COR-L47 (cell line): Measurements from ENCODE around the gene TBC1D22A.
"Not testable (repeated sequence)": the region's sequence is repeated elsewhere in the genome, so short reads cannot be mapped to it uniquely, and the experiment has no call there.

Experiments
- DNase-seq: peaks from one replicate; lab custom pipeline; 2025; lab: John Stamatoyannopoulos, UW

Gene TBC1D22A

DNA sequence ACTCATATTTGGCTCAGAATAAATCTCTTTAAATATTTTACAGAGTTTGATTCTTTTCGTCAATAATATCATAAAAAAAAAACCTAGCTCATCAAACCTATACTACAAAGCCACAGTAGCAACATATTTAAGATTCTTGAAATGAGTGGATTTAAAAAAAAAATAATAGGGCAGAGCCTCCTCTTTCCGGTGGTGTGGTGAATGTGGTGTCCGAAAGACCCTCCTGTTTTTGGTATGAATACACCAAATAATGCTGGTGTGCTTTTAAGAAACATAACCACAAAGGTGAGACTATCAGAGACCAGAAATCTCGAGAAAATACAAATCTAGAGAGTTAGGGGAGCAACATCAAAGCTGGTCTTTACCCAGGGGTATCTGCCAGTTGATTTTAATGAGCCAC is 342.6 kb downstream of the TBC1D22A start:
- no peak for DNase-seq

DNA sequence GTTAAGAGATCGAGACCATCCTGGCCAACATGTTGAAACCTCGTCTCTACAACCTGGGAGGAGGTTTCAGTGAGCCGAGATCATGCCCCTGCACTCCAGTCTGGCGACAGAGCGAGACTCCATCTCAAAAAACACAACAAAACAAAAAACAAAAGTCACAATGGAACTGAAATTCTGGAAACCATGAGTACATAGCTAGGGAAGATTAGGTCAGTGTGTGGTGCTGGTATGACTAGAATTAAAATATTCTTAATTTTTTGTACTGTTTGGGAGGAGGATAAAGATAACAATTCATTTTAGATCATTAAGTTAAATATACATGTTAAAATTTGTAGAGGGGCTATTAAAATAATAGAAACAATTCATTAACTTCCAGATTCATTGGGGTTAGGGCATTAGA is 344.4 kb downstream of the TBC1D22A start:
- DNase-seq = no peak

DNA sequence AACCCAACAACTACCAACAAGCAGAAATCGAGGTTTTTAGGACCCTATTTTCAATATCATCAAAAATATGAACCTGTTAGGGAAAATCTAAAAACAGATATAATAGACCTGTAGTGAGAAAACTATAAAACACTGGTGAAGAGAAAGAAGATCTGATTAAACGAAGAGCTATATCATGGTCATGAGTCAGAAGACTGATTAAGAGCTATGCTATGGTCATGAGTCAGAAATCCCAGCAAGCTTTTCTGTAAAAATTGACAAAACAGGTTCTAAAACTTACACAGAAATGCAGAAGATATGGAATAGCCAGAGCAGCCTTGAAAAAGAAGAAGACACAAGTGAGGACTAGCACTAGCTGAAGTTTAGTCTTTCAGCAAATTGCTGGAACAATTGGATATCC is 345.0 kb downstream of the TBC1D22A start:
- no peak for DNase-seq

DNA sequence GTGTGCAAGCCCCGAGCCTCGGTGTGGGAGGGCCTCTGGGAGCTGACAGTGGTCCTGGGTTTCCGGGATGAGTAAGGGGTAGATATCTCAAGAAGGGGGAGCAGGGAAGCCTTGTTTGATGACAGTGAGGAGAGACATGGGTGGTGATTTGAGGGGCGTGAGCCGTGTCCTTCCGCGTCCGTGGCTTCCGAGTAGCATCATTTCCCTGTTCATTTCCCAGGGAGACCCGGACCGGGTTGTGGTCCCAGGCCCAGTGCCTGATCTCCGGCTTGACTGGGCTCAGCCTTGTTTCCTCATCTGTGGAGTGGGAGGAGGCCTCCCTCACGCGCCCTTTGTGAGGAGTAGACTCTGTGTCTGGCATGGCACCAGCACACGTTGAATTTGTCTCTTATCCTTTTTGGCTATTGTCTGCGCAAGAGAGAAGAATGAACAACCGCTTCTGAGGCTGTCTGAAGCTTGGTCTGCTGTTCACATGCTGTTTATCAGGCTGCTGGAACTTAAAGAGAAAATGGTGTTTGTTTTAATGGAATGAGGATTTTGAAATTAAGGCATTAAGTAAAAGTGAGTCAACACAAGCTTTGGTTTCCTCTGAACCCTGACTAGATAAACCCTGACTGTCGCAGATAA is 348.5 kb downstream of the TBC1D22A start:
- DNase-seq = no peak

DNA sequence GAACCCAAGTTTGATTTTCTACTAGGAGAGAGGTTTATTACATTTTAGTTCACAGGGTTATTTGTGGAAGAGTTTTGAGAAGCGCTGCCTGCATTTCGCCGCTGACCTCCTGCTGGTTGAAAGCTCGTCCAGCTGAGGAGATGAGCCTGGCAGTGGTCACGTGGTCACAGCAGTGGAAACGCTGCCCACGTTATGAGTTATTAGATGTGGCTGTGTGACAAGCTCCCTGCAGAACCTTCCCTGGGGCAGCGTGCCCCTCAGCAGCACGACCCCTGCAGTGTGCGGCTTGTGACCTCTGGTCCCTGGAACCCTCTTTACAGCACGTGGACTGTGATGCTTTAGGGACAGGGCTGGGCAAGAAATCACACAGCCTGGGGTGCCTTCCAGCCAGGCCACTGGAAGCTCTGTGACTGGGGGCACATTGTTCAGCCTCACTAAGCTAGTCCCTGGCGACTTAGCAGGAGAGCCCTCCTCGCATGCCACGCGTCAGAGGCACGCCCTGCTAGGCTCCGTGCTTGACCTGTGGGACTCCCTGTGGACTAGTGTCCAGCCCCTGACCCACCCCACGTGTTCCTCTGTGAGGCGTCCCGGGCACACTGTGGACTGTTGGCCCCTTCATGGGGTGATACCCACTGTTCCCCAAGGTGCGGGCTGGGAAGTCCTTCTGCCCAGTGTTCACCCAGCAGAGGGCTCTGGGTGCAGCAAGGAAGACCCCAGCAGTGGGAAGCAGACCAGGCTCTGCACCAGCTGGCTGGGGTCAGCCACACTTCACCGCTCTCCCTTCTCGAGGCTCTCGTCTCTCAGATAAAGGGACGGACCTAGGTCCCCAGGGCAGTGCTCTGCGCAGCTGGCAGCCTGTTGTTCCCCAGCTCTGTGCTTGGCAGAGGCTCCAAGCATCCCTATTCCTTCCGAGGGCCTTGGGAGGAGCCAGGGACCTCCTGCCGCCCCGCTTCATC is 349.5 kb downstream of the TBC1D22A start:
- DNase-seq = no peak

DNA sequence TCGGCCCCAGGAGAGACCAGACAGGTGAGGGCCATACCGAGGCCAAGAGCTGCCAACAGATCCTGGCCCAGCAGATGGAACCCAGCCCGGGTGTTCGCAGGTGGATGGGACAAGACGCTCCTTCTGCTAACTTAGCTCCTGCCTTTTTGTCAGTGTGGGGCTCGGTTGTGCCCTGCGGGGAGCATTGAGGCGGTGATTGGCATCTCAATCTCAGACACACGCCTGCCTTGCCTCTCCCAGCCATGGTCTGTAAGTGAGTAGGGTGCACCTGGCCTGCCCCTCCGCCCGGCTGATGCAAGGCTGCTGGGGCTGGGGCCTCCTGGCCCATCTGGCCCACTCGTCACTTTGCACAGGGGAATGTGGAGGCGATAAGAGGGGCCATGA is 350.1 kb downstream of the TBC1D22A start:
- DNase-seq = no peak

DNA sequence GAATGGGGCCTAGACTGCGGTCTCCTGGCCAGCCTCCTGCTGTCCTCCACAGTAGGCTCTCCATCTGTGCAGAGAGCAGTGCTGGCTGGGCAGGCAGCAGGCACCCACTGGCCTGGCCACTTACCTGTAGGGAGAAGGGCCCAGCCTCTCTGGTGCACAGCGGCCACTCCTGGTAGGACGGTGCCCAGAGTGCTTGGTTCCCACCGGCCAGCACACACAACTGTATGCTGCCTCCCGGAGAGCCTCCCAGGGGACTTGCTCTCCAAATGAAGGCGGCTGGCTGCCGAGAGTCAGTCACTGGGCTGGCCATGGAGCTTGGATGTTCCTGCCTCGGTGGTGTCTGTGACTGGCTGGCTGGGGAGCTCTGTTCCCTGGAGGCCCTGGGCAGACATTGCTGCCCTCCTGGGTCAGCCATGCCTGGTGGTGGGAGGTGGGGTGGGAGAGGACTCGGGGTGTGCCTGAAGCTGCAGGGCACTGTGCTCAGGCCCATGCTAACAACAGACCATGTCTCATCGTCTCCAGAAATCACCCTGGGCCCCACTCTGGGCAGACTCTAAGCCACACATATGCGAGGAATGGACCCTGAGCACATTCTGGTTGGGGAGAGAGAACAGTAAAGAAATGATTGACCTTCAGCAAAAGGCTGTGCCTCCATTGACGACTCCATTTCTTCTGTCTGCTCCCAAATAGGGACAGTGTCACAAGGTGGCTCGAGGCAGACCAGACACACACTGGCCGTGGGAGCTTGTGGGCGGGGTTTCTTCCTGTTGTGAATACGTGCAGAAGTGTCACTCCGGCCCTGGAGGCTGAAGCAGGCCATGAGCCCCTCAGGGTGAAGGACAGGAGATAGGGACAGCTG is 350.8 kb downstream of the TBC1D22A start:
- no peak for DNase-seq

DNA sequence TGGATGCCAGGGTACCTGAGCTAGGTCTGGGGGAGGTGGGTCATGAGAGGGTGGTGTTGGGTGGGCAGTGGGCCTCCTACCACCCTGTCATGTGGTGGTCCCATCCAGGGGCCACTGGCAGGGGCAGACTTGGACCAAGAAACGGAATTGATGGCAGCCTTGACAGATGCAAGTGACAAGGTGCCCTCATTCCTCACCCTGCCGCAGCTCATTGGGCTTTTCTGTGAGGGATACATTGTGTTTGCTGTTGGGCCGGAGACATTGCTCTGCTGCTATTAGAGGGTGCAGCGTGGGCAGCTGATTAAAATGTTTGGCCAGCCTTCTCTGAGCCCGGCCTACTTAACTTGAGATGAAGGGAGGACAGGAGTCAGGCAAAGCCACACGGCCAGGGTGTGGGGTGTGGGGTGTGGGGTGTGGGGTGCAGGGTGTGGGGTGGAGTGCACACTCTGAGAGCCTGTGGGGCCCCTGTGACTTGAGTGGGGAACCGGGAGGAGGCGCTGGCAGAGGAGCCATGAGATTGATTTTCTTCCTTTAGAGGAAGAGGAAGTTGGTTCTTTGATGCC is 351.5 kb downstream of the TBC1D22A start:
- no peak for DNase-seq

DNA sequence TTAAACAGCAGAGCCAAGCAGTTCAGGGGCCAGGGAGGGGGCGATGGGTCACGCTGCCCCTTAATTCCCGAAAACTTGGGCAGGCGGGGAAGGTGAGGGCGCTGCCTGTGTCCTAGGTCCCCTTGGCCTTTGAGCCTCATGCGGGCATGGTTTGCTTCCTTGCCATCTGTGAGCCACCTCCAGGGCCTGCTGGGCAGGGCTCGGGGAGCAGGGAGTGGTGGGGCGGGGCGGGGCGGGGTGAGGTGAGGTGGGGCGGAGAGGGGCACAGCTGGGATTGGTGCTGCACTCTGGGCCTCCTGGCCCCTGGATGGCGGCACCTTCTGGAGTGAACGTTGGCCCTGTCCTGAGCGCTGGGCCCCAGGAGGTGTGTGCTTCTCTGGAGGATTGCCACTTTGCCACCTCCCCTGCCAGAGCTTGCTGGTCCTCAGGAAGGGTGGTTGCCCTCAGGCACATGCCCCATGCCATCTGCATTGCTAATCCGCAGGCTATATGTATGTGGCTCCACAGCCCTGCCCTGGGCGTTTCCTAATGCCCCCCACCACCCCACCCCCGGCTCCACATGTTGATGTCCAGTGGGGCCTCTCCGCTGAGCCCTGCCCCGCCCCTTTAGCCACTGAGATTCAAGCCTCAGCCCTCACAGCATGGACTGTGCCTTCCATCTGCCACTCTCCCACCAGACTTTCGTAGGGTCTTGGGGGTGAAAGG is 352.5 kb downstream of the TBC1D22A start:
- no peak for DNase-seq

DNA sequence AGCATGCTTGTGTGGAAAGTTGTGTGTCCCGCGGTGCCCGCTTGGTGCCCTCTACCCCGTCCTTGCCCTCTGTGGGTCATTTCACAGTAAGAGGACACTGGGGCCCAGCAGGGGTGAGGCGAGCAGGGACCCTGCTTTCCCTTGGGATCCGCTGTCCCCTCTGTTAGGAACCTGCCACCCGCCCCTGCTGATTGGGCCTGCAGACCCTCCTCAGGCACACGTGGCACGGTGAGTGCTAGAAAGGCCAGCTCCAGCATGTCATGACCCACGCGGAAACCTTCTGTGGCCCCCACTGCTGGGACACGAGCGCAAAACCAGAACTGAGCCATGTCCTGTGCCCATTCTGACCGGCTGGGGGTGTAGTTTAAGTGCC is 353.1 kb downstream of the TBC1D22A start:
- DNase-seq = no peak

DNA sequence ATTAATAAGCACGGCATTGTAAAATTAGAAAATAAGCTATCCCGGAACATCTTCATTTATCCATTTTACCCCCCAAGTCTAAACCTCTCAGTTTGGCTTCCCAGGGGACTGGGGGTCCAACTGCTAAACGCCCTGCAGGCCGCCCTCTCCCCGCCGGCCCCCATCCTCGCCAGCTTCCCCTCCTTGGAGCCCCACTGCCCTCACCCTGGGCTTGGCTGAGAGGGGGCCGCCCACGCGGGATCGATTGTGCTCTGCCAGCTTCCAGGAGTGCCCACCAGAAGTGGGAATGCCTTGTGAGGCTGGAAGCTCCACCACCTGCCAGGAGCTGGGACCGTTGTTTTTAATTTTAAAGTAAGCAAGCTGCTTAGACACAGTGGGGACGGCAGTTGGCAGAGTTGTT is 353.5 kb downstream of the TBC1D22A start:
- no peak for DNase-seq

DNA sequence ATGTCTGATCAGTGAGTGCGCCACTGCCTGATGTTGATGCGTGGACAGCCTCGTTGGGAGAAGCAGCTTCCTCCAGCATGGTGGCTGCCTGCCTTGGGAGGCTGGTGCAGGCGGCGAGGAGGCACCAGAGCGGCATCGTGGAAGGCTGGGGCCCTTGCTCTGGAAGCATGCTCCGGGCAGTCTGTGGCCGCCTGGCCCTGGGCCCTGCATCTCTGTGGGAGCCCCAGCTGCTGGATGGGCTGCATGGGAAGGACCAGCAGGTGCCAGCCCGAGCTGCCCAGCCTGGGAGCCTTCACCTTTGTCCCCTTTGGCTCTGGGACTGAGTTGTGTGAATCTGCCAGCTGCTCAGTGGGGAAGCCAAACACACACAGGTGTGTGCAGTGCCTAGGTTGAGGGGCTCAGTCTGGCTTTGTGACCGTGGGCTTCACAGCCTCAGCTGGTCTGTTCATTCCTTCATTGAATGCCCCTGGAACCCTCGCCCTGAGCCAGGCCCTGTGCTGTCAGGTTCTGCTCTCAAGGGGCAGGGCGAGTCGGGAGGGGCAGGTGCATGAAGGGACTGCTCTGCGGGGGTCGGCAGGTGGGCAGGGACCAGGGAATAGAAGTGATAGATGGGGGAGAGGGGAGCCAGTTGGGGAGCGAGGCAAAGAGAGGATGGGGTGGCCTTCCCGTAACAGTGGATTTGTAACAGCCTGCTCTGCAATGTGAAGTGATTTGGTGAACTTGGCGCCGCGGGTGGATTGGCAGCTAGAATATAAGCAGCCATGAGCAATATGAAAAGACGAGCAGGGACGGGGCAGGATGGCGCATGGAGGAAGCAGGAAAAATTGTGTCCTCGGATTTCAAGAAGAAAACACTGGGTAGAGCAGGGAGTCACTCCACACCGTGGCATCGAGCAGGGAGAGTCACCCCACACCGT is 354.2 kb downstream of the TBC1D22A start:
- no peak for DNase-seq

DNA sequence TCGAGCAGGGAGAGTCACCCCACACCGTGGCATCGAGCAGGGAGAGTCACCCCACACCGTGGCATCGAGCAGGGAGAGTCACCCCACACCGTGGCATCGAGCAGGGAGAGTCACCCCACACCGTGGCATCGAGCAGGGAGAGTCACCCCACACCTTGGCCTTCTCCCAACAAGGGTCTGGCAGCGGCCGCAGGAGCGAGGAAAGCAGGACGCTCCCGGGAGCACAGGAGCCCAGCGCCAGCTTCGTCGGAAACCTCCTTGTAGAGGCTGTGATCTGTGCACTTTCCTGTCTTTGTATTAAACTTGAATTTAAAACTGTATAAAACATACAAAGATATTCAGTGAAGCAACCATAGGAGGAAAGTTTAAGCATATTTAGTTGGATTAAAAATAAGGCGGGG is 355.0 kb downstream of the TBC1D22A start:
- DNase-seq = not testable (repeated sequence)

DNA sequence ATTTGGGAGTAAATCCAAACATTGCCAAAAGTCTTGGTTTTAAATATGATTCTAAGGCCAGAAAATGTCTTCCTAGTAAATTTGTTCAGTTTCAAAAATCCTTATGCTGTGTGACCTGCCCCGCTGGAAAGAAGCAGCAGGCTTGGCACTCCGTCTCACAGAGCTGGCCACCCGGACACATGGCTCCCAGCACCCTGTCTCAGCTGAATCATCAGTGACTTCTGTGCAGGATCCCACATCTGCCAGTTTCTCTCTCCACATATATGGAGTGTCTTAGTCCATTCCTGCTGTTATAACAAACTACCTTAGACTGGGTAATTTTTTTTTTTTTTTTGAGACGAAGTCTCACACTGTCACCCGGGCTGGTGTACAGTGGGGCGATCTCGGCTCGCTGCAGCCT is 356.7 kb downstream of the TBC1D22A start:
- no peak for DNase-seq

DNA sequence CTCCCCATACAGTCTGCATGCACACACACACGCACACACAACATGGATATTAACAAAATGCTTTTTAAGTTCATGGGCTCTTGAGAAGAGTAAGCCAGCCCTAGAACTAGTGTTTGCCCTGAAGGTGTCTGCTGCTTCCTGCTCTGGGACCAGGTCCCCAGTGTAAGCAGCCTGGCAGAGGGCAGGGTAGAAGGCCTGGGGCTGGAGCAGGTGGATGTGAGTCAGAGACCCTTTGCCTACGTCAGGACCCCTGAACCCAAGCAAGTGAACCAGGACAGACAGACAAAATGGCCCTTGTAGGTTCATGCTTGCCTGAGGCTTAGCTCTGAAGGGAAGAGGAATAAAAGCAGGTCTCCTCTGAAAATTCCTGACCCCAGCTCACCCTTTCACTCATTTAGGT is 357.9 kb downstream of the TBC1D22A start:
- no peak for DNase-seq

DNA sequence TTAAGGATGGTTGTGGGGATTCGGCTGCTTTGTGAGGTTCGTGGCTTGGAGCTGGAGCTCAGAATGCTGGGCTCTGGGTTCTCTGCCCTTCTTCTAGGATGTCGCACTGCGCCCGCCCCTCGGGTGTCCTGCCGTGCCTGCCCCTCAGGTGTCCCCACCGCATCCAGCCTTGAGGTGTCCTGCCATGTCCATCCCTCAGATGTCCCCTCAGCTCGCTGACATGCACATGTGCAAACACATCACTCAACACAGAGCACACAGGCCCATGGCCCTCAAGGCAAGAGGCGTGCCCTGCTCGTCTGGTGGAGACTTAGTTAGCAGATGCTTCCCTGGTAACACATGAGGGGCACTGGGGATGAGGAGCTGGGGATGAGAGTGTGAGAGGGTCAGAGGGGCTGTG is 359.3 kb downstream of the TBC1D22A start:
- DNase-seq = no peak

DNA sequence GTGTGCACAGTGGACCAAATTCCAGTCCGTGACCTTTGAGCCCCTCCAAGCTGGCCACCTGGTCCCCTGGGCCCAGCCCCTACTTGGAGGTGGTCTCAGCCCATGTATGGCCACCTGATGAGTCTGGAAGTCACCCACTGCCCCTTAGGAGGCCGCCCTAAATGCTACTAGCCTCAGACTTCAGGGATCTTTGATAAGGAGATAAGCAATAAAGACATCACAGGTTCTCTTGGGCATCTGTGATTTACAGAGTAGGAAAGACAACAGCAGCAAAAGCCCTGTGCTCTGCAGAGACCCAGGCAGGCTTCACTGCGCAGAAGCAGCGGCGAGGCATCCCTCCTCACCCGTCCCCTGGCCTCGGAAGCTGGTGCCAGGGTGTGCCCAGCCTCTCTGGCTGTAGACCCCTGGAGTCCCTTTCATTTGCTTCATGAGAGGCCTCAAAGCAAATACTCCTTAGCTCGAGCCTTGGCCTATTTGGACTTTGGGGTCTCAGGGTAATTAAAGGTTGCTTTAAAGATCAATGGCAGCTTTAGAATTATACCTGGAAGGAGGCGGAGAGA is 360.1 kb downstream of the TBC1D22A start:
- DNase-seq = no peak

DNA sequence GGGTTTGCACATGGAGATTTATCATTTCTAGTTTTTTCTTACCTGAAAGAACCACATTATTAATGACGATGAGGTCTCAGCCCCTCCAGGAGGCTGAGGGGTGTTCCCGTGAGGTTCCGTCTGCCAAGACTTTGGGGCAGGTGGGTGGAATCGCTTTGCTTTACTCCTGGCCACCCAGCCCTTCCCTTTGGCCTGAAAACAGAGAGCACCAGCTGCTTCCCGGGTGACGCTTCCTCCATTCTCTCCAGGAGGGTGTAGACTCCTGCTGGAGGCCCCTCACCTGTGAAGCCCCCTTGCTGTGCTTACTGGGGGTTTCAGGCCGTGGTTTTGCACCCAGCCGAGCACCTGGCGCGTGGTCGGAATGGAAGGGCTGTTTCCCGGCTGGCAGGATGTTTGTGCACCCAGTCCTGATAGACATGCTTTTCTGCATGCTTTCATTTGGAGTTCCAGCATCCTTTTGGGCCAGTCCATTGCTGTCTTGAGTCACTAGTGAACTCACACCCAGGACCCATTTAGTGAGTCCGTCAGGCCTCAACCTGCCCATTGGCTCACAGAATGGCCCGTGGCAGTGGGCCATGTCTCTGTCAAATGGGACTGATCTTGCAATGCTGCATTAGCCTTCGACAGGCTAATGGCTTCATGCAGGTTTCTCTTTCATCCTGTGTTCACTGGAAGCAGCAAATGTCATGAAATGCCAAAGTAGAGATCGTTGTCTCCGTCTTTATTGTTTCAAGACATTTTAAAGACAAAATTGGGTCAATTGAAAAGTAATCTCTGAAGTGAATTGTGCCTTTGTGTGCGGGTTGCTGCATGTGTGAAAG is 360.8 kb downstream of the TBC1D22A start:
- no peak for DNase-seq

DNA sequence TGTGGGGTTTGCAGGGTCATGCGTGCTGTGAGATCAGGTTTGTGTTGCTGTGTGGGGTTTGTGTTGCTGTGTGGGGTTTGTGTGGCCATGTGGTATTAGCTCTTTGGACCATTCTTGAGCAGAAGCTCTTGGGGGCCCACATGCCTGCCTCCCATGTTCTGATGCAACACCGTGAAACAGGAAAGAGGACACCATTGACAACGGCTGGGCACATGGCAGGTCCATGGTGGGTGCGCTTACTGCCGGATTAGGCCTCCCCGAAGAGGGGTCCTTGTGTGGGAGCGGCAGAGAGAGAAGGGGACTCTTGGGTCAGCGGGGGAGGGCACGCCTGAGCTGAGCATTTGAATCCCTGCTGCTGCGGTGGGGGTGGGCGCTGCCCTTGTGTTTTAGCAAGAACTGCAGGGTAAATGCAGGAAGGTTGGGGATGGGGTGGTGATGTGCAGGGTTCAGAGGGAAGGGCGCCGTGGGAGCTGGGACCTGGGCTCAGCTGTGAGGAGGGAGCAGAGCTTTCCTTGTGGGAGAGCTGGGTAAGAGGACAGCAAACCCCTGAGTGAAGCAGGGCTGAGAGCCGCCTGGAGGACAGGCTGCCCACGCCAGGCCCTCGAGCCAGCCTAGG is 361.5 kb downstream of the TBC1D22A start:
- no peak for DNase-seq
